Activated gamma-delta T cell (primary cell): ENCODE results near the gene IRAK2.
A peak's percentile ranks its signal among the peaks of the same experiment; 100 is the strongest.
"Not testable (repeated sequence)": the region's sequence is repeated elsewhere in the genome, so short reads cannot be mapped to it uniquely, and the experiment has no call there.

Source experiments
- DNase-seq: peaks from one replicate; lab custom pipeline; 2025; lab: John Stamatoyannopoulos, UW

Gene IRAK2

DNA sequence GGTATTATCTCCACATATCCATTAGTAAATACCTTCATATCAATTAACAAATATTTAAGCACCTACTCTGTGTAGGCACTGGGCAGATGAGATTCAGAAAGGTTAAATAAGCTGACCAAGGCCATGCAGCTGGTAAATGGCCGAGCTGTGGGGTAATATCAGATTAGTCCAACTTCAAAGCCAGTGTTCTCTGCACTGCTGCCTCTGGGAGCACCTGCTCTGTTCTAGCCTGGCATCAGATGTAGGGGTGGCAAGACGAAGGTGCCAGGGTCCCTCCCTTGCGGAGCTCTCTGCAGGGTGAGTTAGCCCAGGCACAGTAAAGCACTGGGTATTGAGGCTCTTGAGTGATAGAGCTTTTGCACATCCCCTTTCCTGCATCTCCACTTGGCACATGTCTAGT, 89.0 kb downstream of the IRAK2 start:
- DNase-seq = no peak

- DNase-seq = no peak
Observed at GRCh38 chr3:10255835-10256234, 91.1 kb downstream of the IRAK2 start.

DNA sequence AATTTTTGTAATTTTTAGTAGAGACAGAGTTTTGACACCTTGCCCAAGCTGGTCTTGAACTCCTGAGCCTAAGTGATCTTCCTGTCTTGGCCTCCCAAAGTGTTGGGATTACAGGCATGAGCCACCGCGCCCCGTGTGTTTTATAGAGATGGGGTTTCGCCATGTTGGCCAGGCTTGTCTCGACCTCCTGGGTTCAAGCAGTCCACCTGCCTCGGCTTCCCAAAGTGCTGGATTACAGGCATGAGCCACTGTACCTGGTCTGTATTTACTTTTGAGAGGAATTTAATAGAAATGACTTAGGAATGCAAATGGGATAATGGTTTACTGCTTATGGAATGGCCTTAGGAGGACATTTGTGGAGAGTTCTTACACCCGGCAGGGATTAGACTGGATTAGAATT, 94.3 kb downstream of the IRAK2 start:
- DNase-seq = no peak

DNA sequence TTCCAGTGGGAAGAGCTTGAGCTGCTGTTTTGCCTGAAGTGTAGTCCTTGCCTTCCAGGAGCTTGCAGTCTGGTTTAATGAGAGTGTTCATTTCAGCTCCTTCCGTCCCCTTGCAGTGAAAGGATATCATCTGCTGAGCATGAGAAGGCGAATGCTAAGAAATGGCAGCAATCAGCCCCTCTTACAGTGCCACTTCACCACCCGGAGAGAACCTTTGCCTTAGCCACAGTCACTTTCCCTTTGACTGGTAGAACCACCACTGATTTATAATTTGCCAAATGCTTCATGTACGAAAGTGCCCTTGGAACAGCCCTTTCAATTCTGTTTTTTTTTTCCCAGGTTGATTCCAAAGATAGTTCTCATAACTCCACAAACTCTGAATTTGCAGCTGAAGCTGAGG, 95.1 kb downstream of the IRAK2 start:
- DNase-seq = no peak

GRCh38 chr3:10260211-10260701, 95.5 kb downstream of the IRAK2 start:
- no peak for DNase-seq

- DNase-seq = no peak
Observed at GRCh38 chr3:10262027-10262426, 97.3 kb downstream of the IRAK2 start.

GRCh38 chr3:10263646-10264363, 99.1 kb downstream of the IRAK2 start:
- peak; percentile 14 for DNase-seq

GRCh38 chr3:10265833-10266232, 101.1 kb downstream of the IRAK2 start:
- no peak for DNase-seq

DNA sequence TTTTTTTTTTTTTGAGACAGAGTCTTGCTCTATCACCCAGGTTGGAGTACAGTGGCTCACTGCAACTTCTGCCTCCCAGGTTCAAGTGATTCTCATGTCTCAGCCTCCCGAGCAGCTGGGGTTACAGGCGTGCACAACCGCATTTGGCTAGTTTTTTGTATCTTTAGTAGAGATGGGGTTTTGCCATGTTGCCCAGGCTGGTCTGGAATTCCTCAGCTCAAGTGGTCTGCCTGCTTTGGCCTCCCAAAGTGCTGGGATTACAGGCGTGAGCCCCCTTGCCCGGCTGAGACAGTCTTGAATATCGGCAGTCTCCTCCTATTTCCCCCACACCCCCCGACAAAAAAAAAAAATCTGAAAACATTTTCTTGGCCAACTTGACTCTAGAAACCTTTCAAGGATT, 102.2 kb downstream of the IRAK2 start:
- DNase-seq = not testable (repeated sequence)

- no peak for DNase-seq
Observed at GRCh38 chr3:10268116-10268515, 103.4 kb downstream of the IRAK2 start.

DNA sequence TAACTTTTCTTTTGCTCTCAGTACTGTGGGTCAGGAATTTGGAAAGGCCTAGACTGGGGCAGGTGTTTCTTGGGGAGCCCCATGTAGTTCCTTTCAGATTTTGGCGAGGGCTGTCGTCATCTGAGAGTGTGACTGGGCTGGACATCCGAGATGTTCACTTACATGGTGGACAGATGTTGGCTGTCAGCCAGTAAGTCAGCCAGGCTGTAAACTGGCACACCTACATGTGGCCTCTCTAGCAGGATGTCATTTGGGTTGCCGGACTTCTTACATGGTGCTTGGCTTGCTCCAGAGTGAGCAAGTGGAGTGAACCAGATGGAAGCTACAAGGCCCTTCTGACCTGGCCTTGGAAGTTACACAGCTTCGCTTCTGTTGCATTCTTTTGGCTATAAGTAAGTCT, 104.2 kb downstream of the IRAK2 start:
- DNase-seq = no peak

- DNase-seq = no peak
Observed at GRCh38 chr3:10269443-10269842, 104.7 kb downstream of the IRAK2 start.

- DNase-seq = not testable (repeated sequence)
Observed at GRCh38 chr3:10272476-10272875, 107.8 kb downstream of the IRAK2 start.

- no peak for DNase-seq
Observed at GRCh38 chr3:10272977-10273376, 108.3 kb downstream of the IRAK2 start.

DNA sequence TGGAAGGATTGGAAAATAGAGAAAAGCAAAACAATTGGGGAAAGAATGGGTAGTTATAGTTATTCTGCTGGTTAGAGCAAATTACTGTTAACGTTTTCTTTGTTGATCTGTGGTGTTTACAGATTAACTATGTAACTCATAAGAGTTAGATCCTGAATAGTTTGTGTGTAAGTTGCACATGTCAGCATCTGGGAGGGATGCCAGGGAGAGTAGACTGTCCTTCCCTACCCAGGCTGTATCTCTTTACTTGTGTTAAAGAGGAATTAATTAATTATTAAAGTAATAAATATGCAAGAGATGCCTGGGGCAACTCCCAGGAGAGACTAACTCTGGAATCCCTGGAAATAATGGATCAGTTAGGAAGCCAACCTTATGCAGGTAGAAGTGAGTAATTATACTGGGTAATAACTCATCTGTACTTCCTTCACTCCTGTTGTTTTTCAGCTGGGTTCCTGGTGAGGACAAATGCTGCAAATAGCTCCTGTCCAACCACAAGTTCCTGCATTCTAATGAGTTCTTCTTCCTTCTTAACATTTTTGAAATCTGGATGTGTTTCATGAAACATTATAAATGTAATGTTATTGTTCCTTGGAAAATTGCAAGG, 109.1 kb downstream of the IRAK2 start:
- no peak for DNase-seq

DNA sequence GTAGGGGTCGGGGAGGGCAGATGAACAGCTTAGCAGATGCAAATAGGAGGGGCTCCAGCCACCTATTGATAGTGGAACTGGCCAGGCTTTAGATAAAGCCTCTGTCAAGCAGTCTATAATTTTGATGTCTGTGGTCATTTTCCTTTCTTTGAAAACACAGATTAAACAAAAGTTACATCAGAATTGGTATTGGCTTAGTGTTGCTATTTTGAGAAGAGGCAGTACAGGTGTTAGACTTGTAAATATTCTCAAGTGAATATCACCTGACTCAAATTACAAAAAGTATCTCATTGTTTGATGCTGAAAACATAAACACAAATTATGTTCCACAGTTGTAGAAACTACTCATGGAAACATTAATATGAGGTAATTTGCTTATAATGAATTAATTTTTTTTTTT, 109.9 kb downstream of the IRAK2 start:
- DNase-seq = no peak

- DNase-seq = no peak
Observed at GRCh38 chr3:10277115-10277625, 112.5 kb downstream of the IRAK2 start.

- no peak for DNase-seq
Observed at GRCh38 chr3:10278501-10278900, 113.8 kb downstream of the IRAK2 start.

DNA sequence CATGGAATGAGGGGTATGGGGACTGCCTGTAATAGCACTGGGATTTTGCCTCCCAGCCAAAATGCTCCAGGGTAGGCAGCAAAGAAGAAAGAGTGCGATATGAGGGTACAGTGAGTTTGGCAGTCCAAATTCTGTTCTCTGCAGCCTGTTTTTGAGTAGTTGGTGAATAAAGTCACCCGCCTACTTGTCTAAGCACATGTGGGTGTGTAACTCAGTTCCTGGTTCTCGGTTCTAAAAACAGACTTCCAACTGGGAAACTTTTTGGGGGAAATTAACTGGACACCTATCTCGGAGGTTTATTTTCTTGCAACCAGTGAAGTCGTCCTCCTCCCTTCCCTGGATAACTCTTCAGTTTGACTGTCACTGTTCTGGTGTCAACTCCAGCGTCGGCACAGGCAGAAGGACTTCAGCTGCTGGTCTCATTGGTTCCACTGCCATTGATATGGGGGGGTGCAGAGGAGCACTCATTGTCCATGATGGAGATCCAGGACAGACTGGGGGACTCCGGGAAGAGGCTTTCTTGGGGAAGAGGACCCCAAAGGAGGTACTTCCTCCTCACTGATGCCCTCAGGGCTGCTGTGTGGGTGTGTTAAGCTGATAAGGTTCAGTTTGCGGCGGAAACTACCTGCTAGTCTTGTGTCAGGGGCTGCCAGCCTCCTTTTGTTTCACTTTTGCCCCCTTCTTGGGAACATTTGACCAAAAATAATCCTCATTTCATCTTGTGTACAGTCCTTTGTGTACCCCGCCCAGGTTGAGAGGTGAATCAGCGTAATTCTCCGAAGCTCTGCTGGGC, 114.9 kb downstream of the IRAK2 start:
- no peak for DNase-seq

GRCh38 chr3:10280177-10280529, 115.4 kb downstream of the IRAK2 start:
- no peak for DNase-seq

DNA sequence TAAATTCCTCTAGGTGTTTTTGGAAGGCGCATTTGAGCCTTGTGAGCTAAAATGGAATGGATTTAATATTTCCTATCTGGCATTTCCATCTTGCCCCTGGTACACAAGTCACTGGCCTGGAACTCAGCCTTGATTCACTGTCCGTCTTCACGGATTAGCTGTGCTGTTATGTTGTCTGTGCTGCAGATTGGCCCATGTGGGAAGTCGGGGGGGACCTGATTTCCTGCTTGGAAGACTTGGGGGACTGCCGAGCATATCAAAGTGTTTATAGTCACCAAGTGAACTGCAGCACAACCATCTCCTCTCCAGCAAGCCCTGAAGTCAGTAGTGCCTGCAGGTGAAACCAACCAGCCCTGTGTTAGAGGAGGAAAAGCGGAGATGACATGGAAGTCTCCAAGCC, 115.9 kb downstream of the IRAK2 start:
- no peak for DNase-seq

DNA sequence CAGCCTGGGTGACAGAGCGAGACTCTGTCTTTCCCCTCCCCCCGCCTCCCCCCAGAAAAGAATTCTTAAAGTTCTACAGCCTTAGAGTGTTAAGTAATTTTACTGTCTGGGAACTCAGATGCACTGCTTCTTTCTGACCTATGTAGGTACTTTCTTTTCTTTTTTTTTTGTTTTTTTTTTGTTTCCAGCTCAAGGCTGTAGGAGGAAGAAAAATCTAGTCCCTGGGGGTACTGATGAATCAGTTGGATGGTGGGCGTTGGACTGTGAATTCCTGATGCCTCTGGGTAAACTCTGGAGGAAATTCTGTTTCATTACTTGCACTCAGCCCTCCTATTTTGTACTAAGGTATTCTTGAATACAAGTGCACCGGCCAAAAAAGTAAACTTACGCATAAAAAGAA, 117.2 kb downstream of the IRAK2 start:
- DNase-seq = no peak

- no peak for DNase-seq
Observed at GRCh38 chr3:10283638-10284037, 118.9 kb downstream of the IRAK2 start.
